GM18517 (cell line): ENCODE results near the gene STXBP6.
"Not testable (repeated sequence)": the region's sequence is repeated elsewhere in the genome, so short reads cannot be mapped to it uniquely, and the experiment has no call there.

Experiments used
- ATAC-seq: cut with Tn5 transposase; IDR thresholded peaks from one replicate; pipeline ENCODE4 v1.9.1; 2021; ENCODE audit warnings: mild to moderate bottlenecking, moderate library complexity; ENCODE audit not compliant: unreplicated experiment

The STXBP6 gene

GRCh38 chr14:24813819-24814259 is 236.1 kb downstream of the STXBP6 start:
- no peak for ATAC-seq

DNA sequence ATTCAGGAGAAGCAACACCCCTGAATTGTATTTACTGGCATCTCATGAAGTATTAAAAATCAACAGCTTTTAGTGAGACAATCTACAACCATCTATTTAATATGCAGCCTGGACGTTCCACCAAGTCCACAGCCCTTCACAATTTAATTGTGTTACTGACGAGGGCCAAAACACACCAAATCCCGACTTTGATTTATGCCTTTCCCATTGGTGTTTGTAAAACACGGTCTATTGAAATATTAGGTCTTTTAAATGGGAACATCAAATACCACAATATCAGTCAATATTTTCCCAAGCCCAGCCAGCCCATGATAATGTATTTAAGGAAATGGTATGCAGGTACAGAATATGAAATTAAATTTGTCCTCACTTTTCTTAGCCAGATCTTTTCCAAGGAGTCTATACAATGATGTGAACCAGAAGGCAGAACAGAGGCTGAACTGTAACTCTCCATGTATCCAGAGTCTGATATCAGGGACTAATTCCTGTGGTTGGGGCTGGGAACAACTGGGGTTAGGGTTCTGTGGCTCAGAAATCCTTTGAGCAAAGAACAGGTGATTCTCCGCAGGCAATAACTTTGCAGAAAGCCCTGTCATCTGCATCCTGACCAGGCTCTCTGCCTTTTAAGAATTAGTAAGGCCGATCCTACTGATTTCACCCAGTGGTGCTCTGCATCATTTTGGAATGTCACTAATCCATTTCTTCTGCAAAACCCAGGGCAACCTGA is 236.7 kb downstream of the STXBP6 start:
- no peak for ATAC-seq

GRCh38 chr14:24809135-24809534 is 240.8 kb downstream of the STXBP6 start:
- no peak for ATAC-seq

DNA sequence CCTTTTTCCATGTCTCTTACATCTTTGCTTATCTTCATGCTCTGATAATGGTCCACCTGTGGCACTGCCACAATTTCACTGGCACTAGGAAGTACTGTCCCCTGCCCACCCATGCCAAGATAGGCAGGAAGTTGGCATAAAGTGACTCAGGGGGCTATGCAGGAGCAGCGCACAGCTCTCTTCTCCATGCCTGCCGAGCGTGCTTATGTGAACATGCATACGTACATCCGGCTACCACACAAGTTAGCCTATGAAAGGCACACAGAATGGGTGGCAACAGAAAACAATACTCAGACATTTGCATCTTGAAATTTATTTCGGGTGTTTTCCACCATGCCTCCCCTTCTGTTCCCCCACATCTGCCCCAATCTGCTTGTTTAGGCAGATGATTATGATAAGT is 241.5 kb downstream of the STXBP6 start:
- ATAC-seq: no peak

GRCh38 chr14:24806061-24806678 is 243.8 kb downstream of the STXBP6 start:
- ATAC-seq: peak; percentile 59

DNA sequence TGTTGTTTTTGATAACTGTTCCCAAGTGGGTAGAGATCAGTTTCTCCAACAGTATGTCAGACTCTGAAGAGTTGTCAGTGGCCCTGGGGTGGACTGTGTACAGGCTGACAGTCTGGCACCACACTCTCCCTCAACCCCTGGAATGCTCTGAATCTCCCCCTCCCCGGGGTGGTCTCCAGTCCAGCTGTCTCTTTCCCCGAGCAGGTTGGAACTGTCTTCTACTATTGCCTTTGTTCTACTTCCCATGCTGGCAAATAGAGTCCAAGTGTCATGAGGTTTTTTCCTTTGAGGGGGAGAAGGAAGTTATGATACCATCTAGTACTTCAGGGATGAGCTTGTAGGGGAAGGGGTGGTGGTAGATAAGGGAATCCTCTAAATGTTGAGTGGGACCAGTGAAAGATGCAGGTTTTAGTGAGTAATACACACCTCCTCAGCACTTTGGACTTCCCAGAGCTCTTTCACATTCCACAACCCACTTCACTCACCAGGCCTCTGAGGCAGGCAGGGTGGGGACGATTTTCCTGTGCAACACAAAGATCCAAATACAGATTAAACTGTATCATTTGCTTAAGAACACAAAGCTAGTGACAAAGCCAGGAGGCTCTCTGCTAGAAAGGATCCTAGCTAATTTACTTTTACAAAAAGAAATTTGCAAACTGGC is 245.3 kb downstream of the STXBP6 start:
- ATAC-seq: no peak

- ATAC-seq: no peak
Observed at GRCh38 chr14:24803933-24804494, 245.9 kb downstream of the STXBP6 start.

GRCh38 chr14:24803426-24803825 is 246.5 kb downstream of the STXBP6 start:
- ATAC-seq: not testable (repeated sequence)

DNA sequence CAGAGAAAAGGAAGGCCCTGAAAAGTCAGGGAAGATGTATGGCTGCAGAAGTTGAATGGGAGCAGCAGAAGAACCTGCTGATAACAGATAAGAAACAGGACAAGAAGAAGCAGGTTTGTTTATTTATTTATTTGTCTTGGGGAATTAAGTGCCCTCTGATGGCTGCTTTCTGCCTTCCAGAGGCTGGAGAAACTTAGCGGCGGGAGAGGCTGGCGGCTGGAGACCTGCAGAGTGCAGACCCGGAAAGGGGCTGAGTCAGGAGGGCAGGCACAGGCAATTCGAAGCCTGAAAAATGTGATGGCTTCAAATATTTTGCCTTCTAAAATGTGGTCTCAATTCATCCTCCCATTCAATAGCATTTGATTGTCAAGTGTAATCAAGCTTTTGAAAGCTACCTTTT is 247.7 kb downstream of the STXBP6 start:
- no peak for ATAC-seq

DNA sequence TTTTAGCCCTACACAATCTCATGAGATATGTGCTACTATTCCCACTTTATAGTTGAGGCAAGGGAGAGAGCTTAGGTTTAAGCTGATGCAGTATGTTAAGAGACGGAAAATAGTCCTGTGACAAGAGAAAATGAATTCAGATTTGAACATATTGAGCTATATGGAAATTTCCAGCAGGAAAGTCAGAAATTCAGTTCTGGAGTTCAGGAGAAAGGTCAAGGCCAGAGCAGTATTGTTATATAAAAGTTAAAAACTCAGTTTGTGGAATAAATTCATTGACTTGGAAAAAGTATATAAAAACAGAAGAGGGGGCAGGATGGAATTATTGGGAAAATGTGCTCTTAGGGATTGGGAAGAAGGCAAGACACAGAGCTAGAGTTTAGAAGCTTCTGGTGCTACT is 248.9 kb downstream of the STXBP6 start:
- no peak for ATAC-seq

DNA sequence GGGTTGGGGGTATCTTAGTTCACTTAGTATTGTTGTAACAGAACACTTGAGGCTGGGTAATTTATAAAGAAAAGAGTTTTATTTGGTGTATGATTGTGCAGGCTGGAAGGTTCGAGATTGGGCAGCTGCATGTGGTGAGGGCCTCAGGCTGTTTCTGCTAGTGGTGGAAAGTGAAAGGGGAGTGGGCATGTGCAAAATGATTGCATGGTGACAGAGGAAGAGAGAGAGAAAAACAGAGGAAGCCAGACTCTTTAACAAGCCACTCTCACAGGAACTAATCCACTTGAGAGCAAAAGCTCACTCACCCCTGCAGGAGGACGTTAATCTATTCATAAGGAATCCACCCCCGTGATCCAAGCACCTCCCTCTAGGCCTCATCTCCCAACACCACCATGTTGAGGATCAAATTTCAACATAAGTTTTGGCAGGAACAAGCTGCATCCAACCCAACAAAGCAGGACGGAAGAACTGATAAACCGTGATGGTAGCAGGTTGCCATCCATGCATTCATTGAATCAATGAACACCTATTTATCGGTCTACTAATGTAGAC is 251.0 kb downstream of the STXBP6 start:
- no peak for ATAC-seq

DNA sequence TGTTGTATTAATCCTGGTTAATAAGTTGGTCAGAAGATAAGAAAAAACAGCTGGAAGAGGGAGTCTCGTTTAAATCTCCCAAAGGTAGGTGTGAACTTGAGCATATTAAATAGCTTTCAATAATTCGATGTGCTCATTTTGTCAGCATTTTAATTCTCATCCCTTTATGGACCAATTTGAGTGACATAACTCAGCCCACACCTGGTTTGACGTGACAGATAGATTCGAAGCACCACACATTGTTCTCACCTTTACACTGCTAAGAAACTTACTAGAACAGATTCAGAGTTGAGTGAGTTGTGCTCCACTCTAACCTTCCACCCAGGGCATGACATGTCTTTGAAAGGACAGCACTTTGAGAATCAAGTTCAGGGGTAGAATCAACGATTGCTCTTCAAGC is 254.5 kb downstream of the STXBP6 start:
- ATAC-seq: no peak

GRCh38 chr14:24794644-24795305 is 255.2 kb downstream of the STXBP6 start:
- ATAC-seq: no peak

DNA sequence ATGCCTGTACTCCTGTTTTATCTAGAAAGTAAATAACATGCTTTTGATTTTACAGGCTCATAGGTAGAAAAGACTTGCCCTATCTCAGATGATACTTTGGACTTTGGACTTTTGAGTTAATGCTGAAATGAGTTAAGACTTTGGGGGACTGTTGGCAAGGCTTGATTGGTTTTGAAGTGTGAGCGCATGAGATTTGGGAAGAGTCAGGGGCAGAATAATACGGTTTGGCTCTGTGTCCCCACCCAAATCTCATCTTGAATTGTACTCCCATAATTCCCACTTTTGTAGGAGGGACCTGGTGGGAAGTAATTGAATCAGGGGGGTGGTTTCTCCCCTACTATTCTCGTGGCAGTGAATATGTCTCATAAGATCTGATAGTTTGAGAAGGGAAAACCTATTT is 259.8 kb downstream of the STXBP6 start:
- no peak for ATAC-seq

- no peak for ATAC-seq
Observed at GRCh38 chr14:24789378-24789884, 260.5 kb downstream of the STXBP6 start.

- ATAC-seq: no peak
Observed at GRCh38 chr14:24785698-24786097, 264.2 kb downstream of the STXBP6 start.

DNA sequence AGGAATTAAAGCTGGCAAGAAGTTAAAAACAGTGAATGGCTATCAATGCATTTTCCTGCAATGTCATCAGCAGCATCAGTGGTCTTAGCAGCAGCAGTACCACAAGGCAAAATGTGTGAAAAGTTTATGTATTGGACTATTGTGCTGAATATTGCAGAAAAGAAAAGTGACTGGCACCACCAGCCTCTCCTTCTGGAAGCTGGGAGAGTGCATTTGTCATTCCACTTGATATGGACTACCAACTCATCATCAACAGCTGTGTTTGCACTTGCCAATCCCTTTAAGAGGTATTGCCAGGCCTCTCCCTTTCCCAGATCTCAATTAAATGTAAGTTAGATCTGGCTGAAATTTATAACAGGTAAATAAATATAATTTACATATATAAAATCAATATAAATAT is 265.0 kb downstream of the STXBP6 start:
- ATAC-seq: no peak

- ATAC-seq: no peak
Observed at GRCh38 chr14:24783791-24784190, 266.2 kb downstream of the STXBP6 start.

- no peak for ATAC-seq
Observed at GRCh38 chr14:24780281-24780680, 269.7 kb downstream of the STXBP6 start.

- no peak for ATAC-seq
Observed at GRCh38 chr14:24777678-24778077, 272.3 kb downstream of the STXBP6 start.

DNA sequence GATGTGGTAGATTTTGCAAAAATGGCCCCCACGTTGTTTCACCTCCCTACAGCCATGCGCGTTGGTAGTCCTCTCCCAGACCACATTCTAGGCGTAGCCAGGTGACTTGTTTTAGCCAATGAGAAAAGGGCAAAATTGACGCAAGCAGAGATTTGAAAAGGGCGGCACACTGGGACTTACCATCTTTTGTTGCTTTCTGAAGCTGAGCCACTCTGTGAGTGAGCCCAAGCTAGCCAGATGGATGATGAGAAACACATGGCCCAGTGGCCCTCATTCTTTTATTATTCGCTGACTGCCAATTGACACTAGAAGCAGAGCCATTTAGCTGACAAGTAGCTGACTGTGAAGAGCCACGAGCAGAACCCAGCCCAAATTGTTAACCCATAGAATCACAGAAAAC is 274.0 kb downstream of the STXBP6 start:
- no peak for ATAC-seq
